Body of pancreas (tissue), 4 donors: ENCODE data around the gene SLC48A1. TPM values are rescaled to one million over a fixed set of nuclear protein-coding genes. Genes with fewer than 3 reads are reported as not detected.

ENCODE experiments used
- ATAC-seq: fragments of 150-250 bp; one replicate; pipeline ENCODE4 v1.9.1; 2016
- DNase-seq, 4 donors: peaks; one replicate each; pipeline ENCODE4 v3.0.0-alpha.2; 2019
- H3K27ac ChIP-seq, 4 donors: fragments of 200-600 bp; sonication (generic); 1 replicate in 3 of 4; 2 replicates in 1 of 4; pipeline versions ENCODE4 v1.5.1 to v1.6.1; 2016 to 2019; ENCODE audit warnings: mild to moderate bottlenecking in 1 of 4, mixed read lengths in 1 of 4, moderate library complexity in 1 of 4
- H3K27me3 ChIP-seq, 2 donors: fragments of 200-600 bp; sonication (generic); one replicate each; pipeline ENCODE4 v1.6.0; 2016; ENCODE audit warnings: mild to moderate bottlenecking in 1 of 2
- H3K36me3 ChIP-seq, 2 donors: fragments of 200-600 bp; sonication (generic); replicated peaks in 1 of 2; 2 replicates each; pipeline ENCODE4 v1.5.1; 2016; ENCODE audit warnings: low read depth in 2 of 2; ENCODE audit not compliant: insufficient read depth in 1 of 2
- H3K4me1 ChIP-seq: fragments of 200-600 bp; sonication (generic); one replicate; pipeline ENCODE4 v1.6.0; 2016
- H3K4me3 ChIP-seq, 2 donors: fragments of 200-600 bp; sonication (generic); 1 replicate in 1 of 2; 2 replicates in 1 of 2; pipeline ENCODE4 v1.5.1; 2016 to 2019
- H3K9me3 ChIP-seq, 3 donors: fragments of 200-600 bp; sonication (generic); 1 replicate in 2 of 3; 2 replicates in 1 of 3; pipeline ENCODE4 v1.5.1; 2016
- CTCF ChIP-seq, 7 experiments: fragments of 450-650 bp in 4 of 7; fragments of 200-600 bp in 3 of 7; sonication (generic) in 3 of 7; IDR thresholded peaks; one replicate each; pipeline ENCODE4 v1.5.1; 2016 to 2019; ENCODE audit warnings: antibody characterized with exemption in 7 of 7
- POLR2A ChIP-seq, 3 donors: fragments of 450-650 bp; IDR thresholded peaks; one replicate each; pipeline ENCODE4 v1.6.1; 2016; ENCODE audit warnings: antibody characterized with exemption in 3 of 3, mild to moderate bottlenecking in 2 of 3
- WGBS, 2 donors: methylation state at CpG; one replicate each; pipeline ENCODE4 v1.1.5; 2017; 5-methylcytosine and 5-hydroxymethylcytosine counted together
- intact Hi-C: fragments of 100-400 bp; cut with DNase I; formaldehyde crosslinking; loops from one replicate; pipeline ENCODE4 v1.15.1; 2023
- total RNA-seq, 2 donors: library from RNA; depleted of rRNA; stranded (reverse); fragments of >200 nt; gene quantifications; one replicate each; pipeline ENCODE4 v1.1.0, GENCODE V29; 2016

The SLC48A1 gene
- total RNA-seq, 2 donors from 2014 or later: 12.7 to 22.1 TPM

- H3K9me3 ChIP-seq: no peaks in the 10 kb centered on the region
- H3K36me3 ChIP-seq: no peaks in the 10 kb centered on the region
- ATAC-seq (no peak), DNase-seq (no peak)
- peak overlapping the region in 1 of 4 donors; percentile 75 for H3K27ac ChIP-seq
- TF ChIP-seq CTCF (IDR thresholded peaks at IDR 0.05) (no peak), POLR2A (IDR thresholded peaks at IDR 0.05) (no peak)
- no peaks in the 10 kb centered on the region for H3K27me3 ChIP-seq
- intact Hi-C loops: no loop called here
- H3K4me3 ChIP-seq: no peak overlapping the region
- H3K4me1 ChIP-seq: peaks cover 32% of the 10 kb centered on the region
- 91% methylated on average over 7 to 10 of the region's 11 CpGs for WGBS, 2 donors
These were observed 37.4 kb upstream of the SLC48A1 start for GRCh38 chr12:47735649-47736048.

- ATAC-seq (no peak), DNase-seq (no peak)
- peaks cover 27% of the 10 kb centered on the region for H3K4me1 ChIP-seq
- H3K27ac ChIP-seq: peak overlapping the region; percentile 60 to 82 (median 70)
- TF ChIP-seq POLR2A (IDR thresholded peaks at IDR 0.05) (no peak), CTCF (IDR thresholded peaks at IDR 0.05) (no peak)
- WGBS, 2 donors: 80 to 95% methylated on average over 3 to 4 of the region's 4 CpGs
- no peaks in the 10 kb centered on the region for H3K9me3 ChIP-seq
- H3K36me3 ChIP-seq: no peaks in the 10 kb centered on the region
- no peaks in the 10 kb centered on the region for H3K27me3 ChIP-seq
- H3K4me3 ChIP-seq: no peak overlapping the region
- intact Hi-C loops: no loop called here
These were observed 36.8 kb upstream of the SLC48A1 start for GRCh38 chr12:47736216-47736615.

- peak in 4 of 7 experiments; percentile 17 to 26 (median 19) for TF ChIP-seq CTCF (IDR thresholded peaks at IDR 0.05)
- peak in 2 of 3 donors; percentile 42 to 47 for TF ChIP-seq POLR2A (IDR thresholded peaks at IDR 0.05)
- intact Hi-C loops: no loop called here
- H3K9me3 ChIP-seq: no peaks in the 10 kb centered on the region
- peak overlapping the region; percentile 60 to 82 (median 70) for H3K27ac ChIP-seq
- H3K4me3 ChIP-seq: no peak overlapping the region
- DNase-seq (peak; percentile 89 to 96 (median 93)), ATAC-seq (peak; percentile 91)
- WGBS, 2 donors: 16 to 17% methylated on average over 9 to 19 of the region's 19 CpGs
- H3K27me3 ChIP-seq: no peaks in the 10 kb centered on the region
- H3K36me3 ChIP-seq: no peaks in the 10 kb centered on the region
- H3K4me1 ChIP-seq: peaks cover 29% of the 10 kb centered on the region
These were observed 36.0 kb upstream of the SLC48A1 start for GRCh38 chr12:47736877-47737676.

GRCh38 chr12:47737936-47738594 is 35.0 kb upstream of the SLC48A1 start:
- DNase-seq (no peak), ATAC-seq (no peak)
- no peak overlapping the region for H3K4me3 ChIP-seq
- peaks cover 29% of the 10 kb centered on the region for H3K4me1 ChIP-seq
- intact Hi-C loops: no loop called here
- H3K36me3 ChIP-seq: no peaks in the 10 kb centered on the region
- no peaks in the 10 kb centered on the region for H3K9me3 ChIP-seq
- TF ChIP-seq POLR2A (IDR thresholded peaks at IDR 0.05) (no peak), CTCF (IDR thresholded peaks at IDR 0.05) (no peak)
- H3K27me3 ChIP-seq: no peaks in the 10 kb centered on the region
- peak overlapping the region in 3 of 4 donors; percentile 60 to 82 (median 75) for H3K27ac ChIP-seq
- WGBS, 2 donors: 73 to 77% methylated on average over 10 to 17 of the region's 17 CpGs
